GM18502 (cell line): ENCODE measurements around the gene CD3D.

Experiments used
- ATAC-seq: cut with Tn5 transposase; IDR thresholded peaks from one replicate; pipeline ENCODE4 v1.9.1; 2021; ENCODE audit warnings: mild to moderate bottlenecking; ENCODE audit not compliant: unreplicated experiment, poor library complexity

CD3D gene

DNA sequence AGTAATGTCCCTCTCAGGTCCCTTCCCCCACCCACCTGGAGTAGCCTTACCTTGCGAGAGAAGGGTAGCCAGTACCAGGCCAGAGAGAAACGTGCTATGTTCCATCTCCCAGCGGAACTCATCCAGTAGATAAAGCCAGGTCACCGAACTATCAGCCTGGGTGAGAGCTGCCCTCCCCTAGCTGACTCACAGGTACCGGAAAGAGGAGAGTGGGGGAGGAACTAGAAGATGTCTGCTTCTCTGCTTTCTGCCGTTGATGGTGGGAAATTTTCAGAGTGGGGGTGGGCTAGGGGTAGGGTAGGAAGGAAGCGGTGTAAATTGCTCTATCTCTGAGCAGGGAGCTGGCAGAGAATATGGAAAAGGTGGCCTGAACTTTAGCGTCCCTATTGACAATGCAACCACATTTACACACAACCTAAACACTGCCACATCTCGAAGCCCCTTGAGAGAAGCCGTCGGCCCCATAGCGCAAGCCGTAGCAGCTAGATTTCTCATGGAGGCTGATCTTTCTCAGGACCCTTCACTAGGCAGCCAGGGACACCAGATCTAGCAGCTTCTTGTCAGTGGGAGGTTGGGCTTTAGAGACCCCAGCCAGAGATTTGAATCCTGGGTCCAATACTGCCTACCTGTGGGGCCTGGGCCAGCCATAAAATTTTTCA is at the start of gene CD3D:
CD3D (minus strand) TSS at position 203 of the 659 bp plus-strand sequence; CDS start at position 105, 98 bp downstream.
- no peak for ATAC-seq

DNA sequence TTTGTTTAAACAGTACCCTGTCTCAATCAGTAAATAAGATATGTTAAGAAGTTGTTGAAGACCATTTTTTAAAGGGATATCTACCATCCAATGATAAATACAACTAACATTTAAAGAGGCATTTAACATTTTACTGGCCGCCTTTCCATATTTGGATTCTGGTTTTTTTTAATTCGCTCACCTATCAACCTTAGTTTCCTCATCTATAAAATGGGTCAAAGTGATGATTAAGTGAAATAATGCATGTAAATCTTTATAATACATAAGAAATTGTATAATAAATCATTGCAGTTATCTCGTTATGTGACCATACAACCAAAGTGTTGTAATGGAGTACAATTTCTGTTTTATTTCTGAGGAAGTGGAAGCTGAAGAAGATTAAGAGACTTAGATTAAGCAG is 41.2 kb upstream of the CD3D start:
- ATAC-seq, result no peak

DNA sequence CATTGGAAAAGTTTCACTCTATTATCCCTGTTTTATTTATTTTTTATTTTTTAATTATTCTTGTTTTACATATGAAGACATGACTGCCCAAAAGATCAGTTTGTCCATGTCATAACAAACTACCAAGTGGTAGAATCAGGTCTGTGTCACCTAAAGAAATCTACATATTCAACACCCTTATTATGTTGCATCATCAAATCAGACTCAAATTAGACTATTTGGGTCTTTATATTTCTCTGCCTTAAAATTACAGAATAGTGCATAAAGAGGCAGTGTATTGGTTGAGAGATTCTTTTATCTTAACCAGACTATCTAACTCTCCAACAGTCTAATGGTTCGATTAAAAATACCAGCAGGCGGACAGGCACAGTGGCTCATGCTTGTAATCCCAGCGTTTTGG is 40.4 kb upstream of the CD3D start:
- ATAC-seq, result no peak

DNA sequence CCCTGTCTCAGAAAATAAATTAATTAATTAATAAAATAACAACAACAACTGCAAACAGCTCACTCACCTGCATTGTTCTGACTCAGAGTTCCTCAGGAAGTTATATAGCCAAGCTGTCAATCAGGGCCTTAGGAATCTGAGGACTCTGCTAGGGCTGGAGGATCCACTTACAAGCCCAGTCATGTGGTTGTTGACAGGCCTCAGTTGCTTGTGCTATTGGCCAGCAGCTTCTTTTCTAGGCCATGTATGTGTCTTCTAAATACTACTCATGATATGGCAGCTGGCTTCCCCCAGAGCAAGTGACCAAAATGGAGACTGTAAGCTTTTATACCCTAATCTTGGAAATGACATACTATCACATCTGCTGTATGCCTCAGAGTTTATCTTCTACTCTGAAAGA is 38.1 kb upstream of the CD3D start:
- ATAC-seq, result no peak

DNA sequence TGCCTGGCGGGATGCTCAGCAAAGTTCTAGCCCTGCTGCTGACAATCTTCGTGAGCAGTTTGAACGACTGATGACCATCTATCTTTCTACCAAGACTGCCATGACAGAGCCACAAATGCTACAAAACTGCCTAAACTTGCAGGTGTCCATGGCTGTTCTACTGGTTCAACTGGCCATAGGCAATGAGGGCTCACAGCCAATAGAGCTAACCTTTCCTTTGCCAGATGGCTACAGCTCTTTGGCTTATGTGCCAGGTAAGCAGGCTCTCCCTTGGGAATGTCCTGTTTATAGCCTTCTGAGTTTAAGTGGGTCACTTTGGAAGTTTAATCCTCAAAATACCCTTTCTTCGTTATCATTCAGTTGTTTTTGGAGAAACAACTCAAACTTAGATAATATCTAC is 37.0 kb upstream of the CD3D start:
- ATAC-seq, result no peak

DNA sequence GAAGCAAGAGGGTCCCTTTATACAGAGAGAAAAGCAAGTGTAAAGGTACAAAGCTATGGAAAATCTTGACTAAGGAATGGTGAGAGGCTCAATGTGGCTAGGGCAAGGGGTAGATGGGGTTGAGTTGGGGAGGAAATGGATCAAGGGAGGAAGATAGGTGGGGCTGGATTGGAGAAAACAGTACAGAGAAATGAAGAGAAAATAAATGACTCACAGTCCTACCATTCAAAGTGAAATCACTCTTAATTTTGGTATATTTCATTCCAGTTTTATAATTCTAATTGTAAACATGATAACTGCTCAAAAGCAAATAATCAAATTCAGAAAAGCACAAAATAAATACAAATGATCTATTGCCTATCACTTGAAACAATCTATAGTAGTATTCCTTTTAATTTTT is 33.5 kb upstream of the CD3D start:
- ATAC-seq, result no peak

DNA sequence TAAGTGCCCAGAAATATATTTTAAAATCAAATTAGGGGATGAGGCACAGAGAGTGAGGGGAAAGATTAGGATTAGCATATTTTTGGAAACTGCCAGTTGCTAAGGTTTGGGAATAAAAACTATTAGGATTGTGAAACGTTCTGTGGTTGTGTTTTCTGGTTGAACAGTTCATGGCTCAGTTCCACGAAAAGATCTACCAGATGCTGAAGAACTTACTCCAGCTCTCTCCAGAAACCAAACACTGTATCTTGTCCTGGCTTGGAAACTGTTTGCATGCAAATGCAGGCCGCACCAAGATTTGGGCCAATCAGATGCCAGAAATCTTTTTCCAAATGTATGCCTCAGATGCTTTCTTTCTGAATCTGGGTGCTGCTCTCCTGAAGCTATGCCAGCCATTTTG is 32.2 kb upstream of the CD3D start:
- ATAC-seq, result no peak

DNA sequence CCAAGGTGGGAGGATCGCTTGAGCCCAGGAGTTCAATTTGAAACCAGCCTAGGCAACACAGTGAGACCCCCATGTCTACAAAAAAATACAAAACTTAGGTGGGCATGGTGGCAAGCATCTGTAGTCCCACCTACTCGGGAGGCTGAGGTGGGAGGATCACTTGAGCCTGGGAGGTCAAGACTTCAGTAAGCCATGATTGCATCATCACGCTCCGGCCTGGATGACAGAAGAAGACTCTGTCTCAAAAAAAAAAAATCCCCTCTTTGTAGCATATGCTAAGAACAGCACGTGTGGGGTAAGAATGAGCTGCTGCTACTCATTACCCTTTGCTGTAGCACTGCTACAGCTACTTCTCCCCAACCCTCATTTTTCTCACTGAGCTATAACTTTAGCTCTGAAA is 31.4 kb upstream of the CD3D start:
- no peak for ATAC-seq

DNA sequence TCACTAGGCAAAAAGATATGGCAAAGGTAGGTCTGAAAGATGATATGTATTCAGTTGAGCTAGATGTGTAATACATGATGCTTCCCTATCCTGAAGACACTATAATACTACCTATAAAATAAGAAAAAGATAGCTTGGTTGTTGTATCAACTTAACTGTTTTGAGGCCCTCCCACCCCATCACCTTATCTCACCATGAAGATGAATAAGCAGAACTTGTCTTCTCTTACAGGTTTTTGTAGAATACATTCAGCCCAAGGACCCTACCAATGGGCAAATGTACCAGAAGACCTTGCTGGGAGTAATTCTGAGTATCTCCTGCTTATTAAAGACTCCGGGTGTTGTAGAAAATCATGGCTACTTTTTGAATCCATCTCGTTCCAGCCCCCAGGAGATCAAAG is 30.8 kb upstream of the CD3D start:
- ATAC-seq, result no peak

DNA sequence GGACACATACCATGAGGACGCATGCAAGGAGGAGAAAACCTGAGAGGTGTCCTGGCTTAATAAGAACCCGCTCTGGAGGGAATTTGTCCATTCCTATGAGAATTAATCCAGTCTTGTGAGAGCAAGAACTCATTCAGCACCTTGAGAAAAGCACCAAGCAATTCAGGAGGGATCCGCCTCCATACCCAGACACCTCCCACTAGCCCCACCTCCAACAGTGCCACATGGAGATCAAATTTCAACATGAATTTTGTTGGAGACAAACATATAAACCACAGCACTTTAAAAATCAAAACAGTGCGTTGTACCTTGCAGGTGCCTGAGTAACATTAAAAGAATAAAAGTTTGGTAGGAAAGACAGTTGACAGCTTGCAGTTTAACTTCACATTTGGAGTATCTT is 28.3 kb upstream of the CD3D start:
- ATAC-seq, result no peak

DNA sequence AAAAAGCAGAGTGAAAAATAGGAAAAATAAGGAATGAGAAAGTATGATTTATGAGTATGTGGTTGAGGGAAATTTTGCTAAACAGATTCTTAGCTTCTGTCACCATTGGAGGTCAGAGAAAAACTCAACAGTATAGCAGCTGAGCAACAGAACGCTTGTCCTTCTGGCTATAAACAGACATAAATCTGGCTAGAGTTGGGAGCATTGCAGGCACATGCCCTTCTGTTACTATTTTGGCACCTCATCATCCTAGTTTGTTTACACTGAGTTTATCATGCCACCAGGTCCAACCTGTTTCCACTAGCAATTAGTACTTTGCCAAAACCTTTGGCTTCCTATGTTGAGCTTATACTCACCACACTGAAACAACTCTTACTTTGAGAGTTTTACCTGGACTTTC is 23.8 kb upstream of the CD3D start:
- no peak for ATAC-seq

DNA sequence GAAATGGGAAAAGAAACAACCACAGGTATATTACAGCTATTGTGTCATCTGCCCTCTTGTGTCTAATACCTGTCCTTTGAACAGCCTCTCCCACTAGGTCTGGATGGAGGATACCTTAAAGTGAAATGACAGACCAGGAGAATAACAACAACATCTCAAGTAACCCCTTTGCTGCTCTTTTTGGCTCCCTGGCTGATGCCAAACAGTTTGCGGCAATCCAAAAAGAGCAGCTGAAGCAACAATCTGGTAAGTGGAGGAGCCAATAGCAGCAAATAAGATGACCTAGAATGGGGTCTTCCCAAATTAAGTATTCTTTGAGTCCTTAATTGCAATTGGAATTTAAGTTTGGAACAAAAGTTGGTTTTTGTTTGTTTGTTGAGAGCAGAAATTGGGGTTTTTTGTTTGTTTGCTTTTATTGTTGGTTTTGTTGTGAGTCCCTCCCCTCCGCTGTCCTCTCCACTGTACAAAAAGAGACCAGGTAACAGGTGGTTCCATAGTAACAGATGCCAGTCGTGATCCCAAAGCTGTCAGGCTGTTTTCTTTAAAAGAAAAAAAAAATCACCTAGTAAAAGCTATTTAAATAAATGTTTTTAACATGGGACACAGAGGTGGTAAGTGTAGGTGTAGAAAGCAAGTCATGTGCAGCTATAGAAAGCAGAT is 22.6 kb upstream of the CD3D start:
- no peak for ATAC-seq

DNA sequence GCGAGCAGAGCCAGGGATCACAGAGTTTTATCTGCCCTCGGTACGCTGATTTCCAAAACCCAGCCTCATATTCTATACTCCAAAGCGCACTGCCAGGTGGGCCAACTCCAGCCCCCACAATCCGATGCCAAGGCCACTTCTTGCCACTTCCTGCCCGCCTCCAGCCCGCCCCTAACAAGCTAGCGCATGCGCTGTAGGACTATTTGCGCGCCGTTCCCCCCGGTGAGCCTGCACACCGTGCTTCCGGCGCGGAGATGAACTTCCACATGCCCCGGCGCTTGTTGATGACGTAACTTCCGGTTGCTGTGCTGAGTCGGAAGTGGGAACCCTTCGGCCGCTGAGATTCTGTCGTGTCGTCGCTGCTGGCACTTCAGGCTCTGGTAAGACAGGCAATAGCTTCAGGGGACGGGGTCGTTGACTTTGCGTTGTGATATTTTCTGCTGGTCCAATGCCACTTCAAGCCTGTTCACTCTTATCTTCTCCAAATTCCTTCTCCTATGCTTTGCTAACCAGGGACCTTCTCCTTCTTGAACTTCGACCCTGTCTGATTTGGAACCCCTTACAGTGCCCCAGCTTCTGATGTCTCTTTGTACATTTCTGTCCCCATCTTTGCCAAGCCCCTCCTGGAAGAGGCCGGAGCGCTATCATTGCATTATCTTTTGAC is 16.9 kb upstream of the CD3D start, which contains the start of gene UBE4A:
UBE4A (plus strand) TSS at position 306 of the 664 bp plus-strand sequence. CDS start 5,481 bp downstream, outside the sequence.
- ATAC-seq, result peak; percentile 93

DNA sequence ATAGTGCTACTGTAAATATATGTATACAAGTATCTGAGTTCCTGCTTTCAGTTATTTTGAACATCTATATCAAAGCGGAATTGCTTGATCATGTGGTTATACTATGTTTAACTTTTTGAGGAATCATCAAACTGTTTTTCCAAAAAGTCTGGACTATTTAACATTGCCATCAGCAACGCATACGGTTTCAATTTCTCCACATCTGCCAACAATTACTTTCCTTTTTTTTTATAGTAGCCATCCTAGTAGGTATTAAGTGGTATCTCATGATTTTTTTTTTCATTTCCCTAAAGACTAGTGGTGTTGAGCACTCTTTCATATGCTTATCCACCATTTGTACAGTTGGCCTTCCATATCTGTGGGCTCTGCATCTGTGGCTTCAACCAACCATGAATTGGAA is 15.6 kb upstream of the CD3D start:
- no peak for ATAC-seq

DNA sequence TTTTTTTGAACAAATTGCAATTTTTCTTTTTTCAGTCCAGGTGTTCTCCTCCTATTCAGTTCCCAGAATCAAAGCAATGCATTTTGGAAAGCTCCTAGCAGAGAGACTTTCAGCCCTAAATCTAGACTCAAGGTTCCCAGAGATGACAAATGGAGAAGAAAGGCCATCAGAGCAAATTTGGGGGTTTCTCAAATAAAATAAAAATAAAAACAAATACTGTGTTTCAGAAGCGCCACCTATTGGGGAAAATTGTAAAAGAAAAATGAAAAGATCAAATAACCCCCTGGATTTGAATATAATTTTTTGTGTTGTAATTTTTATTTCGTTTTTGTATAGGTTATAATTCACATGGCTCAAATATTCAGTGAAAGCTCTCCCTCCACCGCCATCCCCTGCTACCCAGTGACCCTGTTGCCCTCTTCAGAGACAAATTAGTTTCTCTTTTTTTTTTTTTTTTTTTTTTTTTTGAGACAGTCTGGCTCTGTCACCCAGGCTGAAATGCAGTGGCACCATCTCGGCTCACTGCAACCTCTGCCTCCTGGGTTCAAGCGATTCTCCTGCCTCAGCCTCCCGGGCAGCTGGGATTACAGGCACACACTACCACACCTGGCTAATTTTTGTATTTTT is 10.7 kb upstream of the CD3D start:
- no peak for ATAC-seq

DNA sequence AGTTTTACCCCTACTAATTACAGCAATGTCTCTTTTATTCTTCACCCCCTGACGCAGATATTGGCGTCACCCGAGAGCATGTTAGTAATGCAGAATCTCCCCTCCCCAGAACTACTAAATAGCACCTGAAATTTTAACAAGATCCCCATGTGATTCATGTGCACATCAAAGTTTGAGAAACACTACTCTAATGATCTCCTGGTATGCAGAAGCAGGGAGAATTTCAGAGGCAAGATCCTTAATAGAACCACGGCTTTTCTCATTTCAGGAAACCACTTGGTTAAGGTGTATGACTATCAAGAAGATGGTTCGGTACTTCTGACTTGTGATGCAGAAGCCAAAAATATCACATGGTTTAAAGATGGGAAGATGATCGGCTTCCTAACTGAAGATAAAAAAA is 7.0 kb upstream of the CD3D start:
- no peak for ATAC-seq

DNA sequence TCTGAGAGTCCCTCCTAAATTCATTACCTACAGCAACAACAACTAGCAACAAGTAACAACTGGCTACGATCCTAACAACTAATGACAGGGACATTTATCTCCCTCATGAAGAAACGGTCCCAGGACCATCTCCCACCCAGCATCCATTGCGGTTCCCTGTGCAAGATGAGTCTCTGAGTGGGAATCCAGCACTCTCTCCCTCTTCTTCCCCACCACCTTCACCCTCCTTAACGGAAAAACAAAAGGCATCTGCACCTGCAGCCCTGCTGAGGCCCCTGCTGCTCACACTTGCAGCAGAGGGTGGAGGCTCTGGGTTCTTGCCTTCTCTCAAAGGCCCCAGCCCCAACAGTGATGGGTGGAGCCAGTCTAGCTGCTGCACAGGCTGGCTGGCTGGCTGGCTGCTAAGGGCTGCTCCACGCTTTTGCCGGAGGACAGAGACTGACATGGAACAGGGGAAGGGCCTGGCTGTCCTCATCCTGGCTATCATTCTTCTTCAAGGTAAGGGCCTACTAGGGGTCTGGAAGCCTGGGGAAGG is 1.5 kb upstream of the CD3D start, which contains the start of gene CD3G:
CD3G (plus strand) TSS at position 364 of the 535 bp plus-strand sequence; CDS start at position 444, 80 bp downstream.
- ATAC-seq, result no peak

DNA sequence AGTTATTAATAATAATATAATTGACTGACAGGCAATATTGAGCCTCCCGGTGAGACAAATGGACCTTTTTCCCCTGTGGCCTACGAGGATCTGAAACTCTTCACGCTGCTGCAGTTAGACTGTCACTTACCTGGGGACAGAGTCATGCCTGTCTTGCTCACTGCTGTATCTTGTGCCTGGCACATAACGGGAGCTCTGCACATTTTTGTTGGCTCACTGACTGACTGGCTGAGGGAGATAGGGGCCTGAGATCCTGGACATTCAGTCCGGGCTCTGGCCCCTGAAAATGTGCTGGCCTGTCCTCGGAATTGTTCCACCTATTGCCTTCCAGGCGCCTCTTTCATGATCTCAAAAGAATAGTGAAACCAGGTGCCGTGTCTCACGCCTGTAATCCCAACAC is 743 bp upstream of the CD3D start:
- no peak for ATAC-seq

DNA sequence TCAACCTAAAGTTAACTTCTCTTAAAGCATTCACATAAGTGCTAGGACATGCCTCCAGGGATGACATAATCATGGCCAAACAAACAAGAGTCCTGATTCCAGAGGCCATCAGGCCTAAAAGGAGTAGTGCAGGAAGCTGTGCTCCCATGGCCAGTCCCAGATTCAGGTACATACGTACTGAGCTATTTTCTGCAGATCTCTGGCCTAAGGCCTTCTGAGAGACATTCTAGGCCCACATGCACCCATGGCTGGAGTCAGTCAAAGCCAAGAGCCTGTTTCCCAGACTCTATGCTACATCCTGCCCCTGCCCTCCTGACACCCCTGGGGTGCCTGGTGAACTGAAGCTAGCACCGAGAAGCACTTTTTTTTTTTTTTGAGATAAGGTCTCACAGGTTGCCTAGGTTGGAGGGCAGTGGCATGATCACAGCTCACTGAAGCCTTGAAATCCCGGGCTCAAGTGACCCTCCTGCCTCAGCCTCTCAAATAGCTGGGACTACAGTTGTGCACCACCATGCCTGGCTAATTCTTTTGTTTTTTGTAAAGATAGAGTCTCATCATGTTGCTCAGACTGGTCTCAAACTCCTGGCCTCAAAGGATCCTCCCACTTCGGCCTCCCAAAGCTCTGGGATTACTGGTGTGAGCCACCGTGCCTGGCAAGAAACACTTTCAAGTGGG is 553 bp downstream of the CD3D start:
- ATAC-seq, result no peak

DNA sequence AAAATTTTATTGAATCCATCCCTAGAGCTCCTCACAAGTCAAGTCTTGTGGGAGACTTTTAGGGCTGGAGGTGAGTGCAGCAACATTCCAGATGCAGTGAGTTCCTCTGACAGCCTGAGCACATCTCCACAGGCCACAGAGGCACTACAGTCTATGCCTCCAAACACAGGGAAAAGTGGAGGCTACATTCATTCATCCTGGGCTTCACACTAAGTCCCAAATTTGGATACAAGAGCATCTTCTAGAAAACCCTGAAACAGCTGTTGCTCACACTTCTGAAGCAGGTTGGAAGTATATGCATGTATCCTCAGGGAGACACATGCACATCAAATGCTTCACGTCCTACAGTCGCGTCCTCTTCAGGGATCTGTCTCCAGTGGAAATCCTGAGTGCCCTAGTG is 1.2 kb downstream of the CD3D start:
- ATAC-seq, result no peak
